Epithelial cell of esophagus (primary cell): ENCODE results near the gene LRRC38.

Experiments
- DNase-seq: peaks from one replicate; pipeline ENCODE4 v3.0.0; 2010; ENCODE audit warnings: low read depth
- H3K4me3 ChIP-seq: 2 replicates; pipeline ENCODE4 v1.5.1; 2011; ENCODE audit warnings: mild to moderate bottlenecking, low read length, control low read depth
- CTCF ChIP-seq: IDR thresholded peaks from 2 replicates; pipeline ENCODE4 v1.5.1; 2011; ENCODE audit warnings: low read depth, mild to moderate bottlenecking, low read length, control low read depth, inconsistent platforms; ENCODE audit not compliant: insufficient read depth; ENCODE audit errors: missing control alignments

Gene LRRC38

GRCh38 chr1:13510499-13510898 lies 3.3 kb downstream of the LRRC38 start:
- H3K4me3 ChIP-seq, result no peak overlapping the region
- no peak for TF ChIP-seq CTCF

DNA sequence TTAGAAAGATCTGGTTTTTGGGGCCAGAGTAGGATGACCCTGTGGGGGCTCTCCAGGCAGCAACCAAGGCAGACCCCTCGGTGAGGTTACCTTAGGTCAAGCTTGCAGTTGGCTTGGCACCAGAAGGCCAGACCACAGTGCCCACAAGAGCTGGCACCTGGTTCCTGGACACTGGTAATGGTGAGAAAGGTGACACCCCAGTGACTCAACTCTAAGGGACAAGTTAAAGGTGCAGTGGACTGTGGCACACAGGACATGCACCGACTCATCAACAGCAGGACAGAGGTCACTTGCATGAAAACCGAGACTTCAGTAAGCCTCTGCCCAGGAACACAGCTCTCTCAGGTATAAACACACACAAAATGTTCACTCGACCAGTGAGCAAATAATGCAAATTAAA lies 6.7 kb downstream of the LRRC38 start:
- no peak for DNase-seq
- no peak for TF ChIP-seq CTCF

More at GRCh38 chr1:13510499-13510898, 3.3 kb downstream of the LRRC38 start:
- DNase-seq, result no peak

DNA sequence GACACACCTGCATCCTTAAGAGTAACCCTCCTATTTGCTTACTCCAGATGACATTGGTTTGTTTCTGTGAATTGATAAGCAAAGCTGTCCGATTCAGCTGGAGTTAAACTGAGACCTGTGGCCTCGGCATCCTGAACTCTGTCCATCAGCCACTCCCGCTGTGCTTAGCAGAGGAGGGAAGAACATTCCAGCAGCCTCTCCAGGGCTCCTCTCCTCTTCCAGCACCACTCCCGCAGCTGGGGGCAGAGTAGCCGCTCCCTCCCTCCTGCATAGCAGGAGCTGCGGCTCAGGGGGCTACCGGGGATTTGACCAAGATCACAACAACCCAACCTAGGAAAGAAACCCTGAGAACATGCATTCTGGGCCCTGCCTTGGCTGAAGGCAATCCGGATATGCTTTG lies 8.8 kb downstream of the LRRC38 start:
- DNase-seq, result no peak
- TF ChIP-seq CTCF, result no peak
- no peak overlapping the region for H3K4me3 ChIP-seq

More for the DNA sequence above, 6.7 kb downstream of the LRRC38 start:
- H3K4me3 ChIP-seq, result no peak overlapping the region

- no peak overlapping the region for H3K4me3 ChIP-seq
- DNase-seq, result no peak
- TF ChIP-seq CTCF, result no peak
Measured at GRCh38 chr1:13500806-13501205, 13.0 kb downstream of the LRRC38 start.

DNA sequence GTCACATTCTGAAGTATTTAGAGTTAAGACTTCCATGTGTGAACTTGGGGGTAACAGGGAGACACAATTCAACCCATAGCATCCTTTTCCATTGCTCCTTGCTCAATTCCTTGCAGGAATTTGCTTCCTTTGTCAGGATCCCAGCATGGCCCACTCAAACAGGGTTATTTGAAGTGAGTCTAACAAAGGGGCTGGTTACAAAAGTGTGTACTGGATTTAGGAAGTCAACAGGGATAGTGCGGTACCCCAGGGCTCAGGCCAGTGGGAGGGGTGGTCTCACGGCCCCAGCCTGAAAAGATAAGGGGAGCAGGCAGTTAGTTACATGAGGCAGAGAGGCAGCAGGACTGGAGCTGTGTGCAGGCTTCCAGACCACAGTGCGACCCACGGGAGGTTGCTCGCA lies 14.4 kb downstream of the LRRC38 start:
- no peak for TF ChIP-seq CTCF
- no peak for DNase-seq

DNA sequence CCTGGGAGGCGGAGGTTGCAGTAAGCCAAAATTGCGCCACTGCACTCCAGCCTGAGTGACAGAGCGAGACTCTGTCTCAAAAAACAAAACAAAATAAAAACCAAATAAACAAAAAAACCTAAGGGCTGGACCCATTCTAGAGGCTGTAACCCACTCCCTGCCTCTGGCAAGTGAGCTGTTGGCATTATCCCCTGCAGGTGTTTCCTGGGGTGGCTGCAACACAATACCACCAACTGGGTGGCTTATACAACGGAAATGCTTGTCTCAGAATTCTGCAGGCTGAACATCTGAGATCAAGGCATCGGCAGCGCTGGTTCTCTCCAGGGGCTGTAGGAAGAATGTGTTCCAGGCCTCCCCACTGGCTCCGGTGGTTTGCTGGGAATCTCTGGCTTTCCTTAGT lies 15.2 kb downstream of the LRRC38 start:
- no peak overlapping the region for H3K4me3 ChIP-seq
- DNase-seq, result no peak
- TF ChIP-seq CTCF, result no peak

More for the DNA sequence above, 14.4 kb downstream of the LRRC38 start:
- H3K4me3 ChIP-seq, result no peak overlapping the region

- no peak for TF ChIP-seq CTCF
- no peak overlapping the region for H3K4me3 ChIP-seq
- DNase-seq, result no peak
Measured at GRCh38 chr1:13495186-13495585, 18.6 kb downstream of the LRRC38 start.
